Caco-2 (cell line): ENCODE data around the gene NKD1. TPM values are rescaled to one million over a fixed set of nuclear protein-coding genes. Genes with fewer than 3 reads are reported as not detected.
A peak's percentile ranks its signal among the peaks of the same experiment; 100 is the strongest.

Experiments used
- BruUV-seq: library from RNA; stranded (reverse); fragments of 400-500 nt; replicated peaks from 2 replicates; lab custom pipeline; 2021; lab: Mats Ljungman, UMichigan
- CTCF ChIA-PET: fragments of 300-600 bp; sonication (Branson Sonifier 250); formaldehyde crosslinking; loops from one replicate; lab custom pipeline; 2022; ENCODE audit warnings: antibody characterized with exemption; lab: Charles Lee
- POLR2A ChIA-PET: fragments of 300-600 bp; sonication (Branson Sonifier 250); formaldehyde crosslinking; loops from one replicate; lab custom pipeline; 2022; ENCODE audit warnings: antibody characterized with exemption; lab: Charles Lee
- DNase-seq, 2 experiments: peaks; one replicate each; pipeline versions ENCODE4 v3.0.0 to v3.0.0-alpha.2; 2020 to 2022
- H3K27me3 ChIP-seq: replicated peaks from 2 replicates; pipeline ENCODE4 v1.6.0; 2011; ENCODE audit warnings: low read length; ENCODE audit not compliant: control insufficient read depth, insufficient read depth
- H3K36me3 ChIP-seq: 2 replicates; pipeline ENCODE4 v1.5.1; 2011; ENCODE audit warnings: low read length; ENCODE audit not compliant: control insufficient read depth, insufficient read depth
- H3K4me1 ChIP-seq: fragments of 250-450 bp; sonication (Bioruptor Pico); 2 replicates; pipeline ENCODE4 v1.5.1; 2020; ENCODE audit warnings: mild to moderate bottlenecking
- H3K4me3 ChIP-seq: 2 replicates; pipeline ENCODE4 v1.5.1; 2011; ENCODE audit warnings: low read depth, mild to moderate bottlenecking, control low read depth, low read length
- H3K9me3 ChIP-seq: fragments of 250-450 bp; sonication (Bioruptor Pico); 2 replicates; pipeline ENCODE4 v1.5.1; 2020; ENCODE audit warnings: mild to moderate bottlenecking, moderate library complexity
- H3K27ac Mint-ChIP-seq: one replicate; pipeline ENCODE4 v1.8.0; 2022; ENCODE audit warnings: mixed read lengths; ENCODE audit not compliant: unreplicated experiment
- H3K27me3 Mint-ChIP-seq: one replicate; pipeline ENCODE4 v1.8.0; 2022; ENCODE audit warnings: mixed read lengths; ENCODE audit not compliant: insufficient read depth, unreplicated experiment
- H3K36me3 Mint-ChIP-seq: one replicate; pipeline ENCODE4 v1.8.0; 2022; ENCODE audit warnings: mild to moderate bottlenecking, mixed read lengths; ENCODE audit not compliant: insufficient read depth, unreplicated experiment
- H3K4me1 Mint-ChIP-seq: one replicate; pipeline ENCODE4 v1.8.0; 2022; ENCODE audit warnings: low read depth, mixed read lengths; ENCODE audit not compliant: unreplicated experiment
- H3K4me3 Mint-ChIP-seq: one replicate; pipeline ENCODE4 v1.8.0; 2022; ENCODE audit warnings: mild to moderate bottlenecking, moderate library complexity, mixed read lengths; ENCODE audit not compliant: unreplicated experiment
- H3K9me3 Mint-ChIP-seq: one replicate; pipeline ENCODE4 v1.8.0; 2022; ENCODE audit warnings: mixed read lengths; ENCODE audit not compliant: unreplicated experiment
- intact Hi-C: fragments of 100-400 bp; cut with micrococcal nuclease; formaldehyde crosslinking; loops from one replicate; pipeline ENCODE4 v1.10.0; 2022; ENCODE audit not compliant: unreplicated experiment
- total RNA-seq: library from RNA; stranded (reverse); gene quantifications from 2 replicates; pipeline ENCODE4 v1.2.3, GENCODE V29; 2022
- TF ChIP-seq, protein P1 (sequence below), 2 experiments: fragments of 200-600 bp in 1 of 2; IDR thresholded peaks; 1 replicate in 1 of 2; 2 replicates in 1 of 2; pipeline versions ENCODE4 v1.5.1 to v1.8.0; 2011 to 2022; ENCODE audit warnings: antibody characterized with exemption in 1 of 2, control low read depth in 1 of 2, inconsistent platforms in 1 of 2, low read depth in 1 of 2, low read length in 1 of 2, mild to moderate bottlenecking in 1 of 2, moderate library complexity in 1 of 2; ENCODE audit not compliant: insufficient read depth in 1 of 2, severe bottlenecking in 1 of 2, unreplicated experiment in 1 of 2

The NKD1 gene
- total RNA-seq, 1 experiment from 2014 or later: 54.9 TPM

DNA sequence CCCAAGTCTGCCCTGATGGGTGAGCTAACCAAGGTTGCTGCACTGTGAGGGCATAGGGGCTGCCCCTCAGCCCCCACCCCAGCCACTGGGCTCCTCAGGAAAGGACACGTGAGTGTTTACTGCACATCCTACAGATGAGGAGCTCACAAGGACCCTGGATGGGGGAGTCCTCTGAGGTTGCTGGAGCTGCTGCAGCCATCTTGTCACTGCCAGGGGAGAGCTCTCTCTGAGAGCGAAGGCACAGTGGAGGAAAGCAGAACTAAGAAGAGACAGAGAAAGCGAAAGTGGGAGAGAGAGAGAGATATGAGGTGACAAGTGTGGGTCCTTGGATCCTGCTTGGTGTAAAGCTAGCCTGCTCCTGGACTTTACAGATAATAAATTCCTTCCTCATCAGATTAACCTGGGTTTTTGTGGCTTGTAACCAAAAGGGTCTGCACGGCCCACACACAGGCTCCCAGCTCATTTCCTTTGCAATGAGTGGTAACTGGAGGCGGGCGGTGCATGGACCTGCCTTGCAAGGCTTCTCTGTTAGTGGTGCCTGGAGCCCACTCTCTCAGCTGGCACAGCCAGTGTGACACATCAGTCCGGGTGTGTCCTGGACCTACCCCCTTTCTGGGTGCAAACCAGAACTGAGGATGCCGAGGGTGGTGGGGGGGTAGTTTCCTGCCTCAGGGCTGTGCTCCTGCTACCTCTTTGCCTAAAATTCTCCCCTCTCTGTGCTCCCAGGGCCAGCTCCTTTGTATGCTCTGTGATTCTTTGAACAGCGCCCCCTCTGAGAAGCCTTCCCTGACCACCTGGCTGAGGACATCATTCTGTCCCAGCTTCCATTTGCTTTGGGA lies 118.7 kb downstream of the NKD1 start:
- no TSS peak for BruUV-seq
- Histone ChIP-seq H3K27me3 (no peaks in the 10 kb centered on the region), H3K36me3 (no peaks in the 10 kb centered on the region), H3K9me3 (peaks cover 13% of the 10 kb centered on the region), H3K4me3 (no peak overlapping the region), H3K4me1 (peaks cover 10% of the 10 kb centered on the region; the same call in 1 of the 2 replicates)
- intact Hi-C loops: loop anchor here (5.0 kb wide), 1 partner anchor 200 kb away; no protein-coding TSS in a partner anchor
- H3K9me3 Mint-ChIP-seq: peaks cover 8% of the 10 kb centered on the region
- ChIA-PET POLR2A (no interaction called here), CTCF (interaction anchor here (0.6 to 8.1 kb wide), 5 partner anchors 75 to 422 kb away, joined by 3 to 188 read pairs (median 18); partner anchors contain the start of genes BRD7 and CYLD)
- peaks cover 21% of the 10 kb centered on the region for H3K4me1 Mint-ChIP-seq
- H3K36me3 Mint-ChIP-seq: no peaks in the 10 kb centered on the region
- TF ChIP-seq, protein P1, sequence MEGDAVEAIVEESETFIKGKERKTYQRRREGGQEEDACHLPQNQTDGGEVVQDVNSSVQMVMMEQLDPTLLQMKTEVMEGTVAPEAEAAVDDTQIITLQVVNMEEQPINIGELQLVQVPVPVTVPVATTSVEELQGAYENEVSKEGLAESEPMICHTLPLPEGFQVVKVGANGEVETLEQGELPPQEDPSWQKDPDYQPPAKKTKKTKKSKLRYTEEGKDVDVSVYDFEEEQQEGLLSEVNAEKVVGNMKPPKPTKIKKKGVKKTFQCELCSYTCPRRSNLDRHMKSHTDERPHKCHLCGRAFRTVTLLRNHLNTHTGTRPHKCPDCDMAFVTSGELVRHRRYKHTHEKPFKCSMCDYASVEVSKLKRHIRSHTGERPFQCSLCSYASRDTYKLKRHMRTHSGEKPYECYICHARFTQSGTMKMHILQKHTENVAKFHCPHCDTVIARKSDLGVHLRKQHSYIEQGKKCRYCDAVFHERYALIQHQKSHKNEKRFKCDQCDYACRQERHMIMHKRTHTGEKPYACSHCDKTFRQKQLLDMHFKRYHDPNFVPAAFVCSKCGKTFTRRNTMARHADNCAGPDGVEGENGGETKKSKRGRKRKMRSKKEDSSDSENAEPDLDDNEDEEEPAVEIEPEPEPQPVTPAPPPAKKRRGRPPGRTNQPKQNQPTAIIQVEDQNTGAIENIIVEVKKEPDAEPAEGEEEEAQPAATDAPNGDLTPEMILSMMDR (IDR thresholded peaks at IDR 0.05; ENCODE audit: insufficient read depth in 1 of 2, low read depth in 1 of 2, low read length in 1 of 2, severe bottlenecking in 1 of 2, unreplicated experiment in 1 of 2): no peak
- no peak overlapping the region for H3K4me3 Mint-ChIP-seq
- no peak for DNase-seq
- H3K27ac Mint-ChIP-seq: no peak overlapping the region
- H3K27me3 Mint-ChIP-seq: no peaks in the 10 kb centered on the region

DNA sequence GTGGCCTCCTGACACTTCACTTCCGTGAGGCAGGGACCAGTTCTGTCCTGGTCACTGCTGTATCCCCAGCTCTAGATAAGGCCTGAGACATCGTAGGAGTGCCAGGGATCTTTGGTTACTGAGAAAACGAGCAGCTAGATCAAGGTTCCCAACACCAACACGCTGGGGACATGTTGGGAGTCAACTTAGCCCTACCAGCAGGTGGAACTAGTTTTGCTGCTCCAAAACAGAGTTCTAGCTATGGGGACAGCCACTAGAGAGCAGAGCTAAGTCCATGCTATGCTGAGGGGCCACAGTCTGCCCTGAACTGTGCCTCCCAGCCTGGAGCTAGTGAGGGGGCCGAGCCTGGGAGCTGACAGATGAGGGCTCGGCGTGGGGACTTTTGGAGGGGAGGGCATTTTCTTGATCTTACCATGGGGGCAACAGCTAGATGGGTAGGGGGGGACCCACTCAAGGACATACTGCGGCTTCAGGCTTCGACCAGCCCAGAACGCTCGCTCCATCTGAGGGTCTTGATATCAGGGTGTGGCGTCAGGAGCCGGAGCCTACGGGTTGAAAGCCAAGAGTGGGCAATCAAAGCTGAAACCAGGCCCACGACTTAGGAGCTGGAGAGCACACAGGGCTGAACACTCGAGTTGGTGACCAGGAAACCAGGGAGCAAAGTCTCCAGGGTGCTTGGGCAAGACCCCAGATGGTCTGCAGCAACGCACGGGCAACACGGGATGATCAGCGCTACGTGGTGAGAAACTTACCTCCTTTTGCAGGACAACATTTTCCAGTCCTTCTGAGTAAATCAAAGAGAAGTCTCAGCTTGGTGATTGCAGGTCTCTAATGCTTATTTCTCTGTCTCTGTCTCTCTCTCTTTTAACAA lies 119.5 kb downstream of the NKD1 start:
- Mint-ChIP-seq H3K27ac (peak overlapping the region; percentile 8), H3K27me3 (no peaks in the 10 kb centered on the region), H3K36me3 (no peaks in the 10 kb centered on the region), H3K9me3 (peaks cover 17% of the 10 kb centered on the region), H3K4me1 (peaks cover 21% of the 10 kb centered on the region), H3K4me3 (no peak overlapping the region)
- no peak for DNase-seq
- POLR2A ChIA-PET: no interaction called here
- H3K27me3 ChIP-seq: no peaks in the 10 kb centered on the region
- intact Hi-C loops: loop anchor here (1.0 to 5.0 kb wide), 2 partner anchors 139 to 200 kb away; no protein-coding TSS in a partner anchor
- no TSS peak for BruUV-seq
- CTCF ChIA-PET: interaction anchor here (0.6 to 8.1 kb wide), 12 partner anchors 10 to 421 kb away, joined by 3 to 188 read pairs (median 6); partner anchors contain the start of genes BRD7 and CYLD
- H3K4me1 ChIP-seq: peaks cover 10% of the 10 kb centered on the region; the same call in 1 of the 2 replicates
- no peaks in the 10 kb centered on the region for H3K36me3 ChIP-seq
- H3K9me3 ChIP-seq: peaks cover 17% of the 10 kb centered on the region
- TF ChIP-seq, protein P1 (IDR thresholded peaks at IDR 0.05; ENCODE audit: insufficient read depth in 1 of 2, low read depth in 1 of 2, low read length in 1 of 2, severe bottlenecking in 1 of 2, unreplicated experiment in 1 of 2): peak in 1 of 2 experiments; percentile 12
- H3K4me3 ChIP-seq: no peak overlapping the region
